GM18499 (cell line): ENCODE data around the gene RBM48.
"Not testable (repeated sequence)": the region's sequence is repeated elsewhere in the genome, so short reads cannot be mapped to it uniquely, and the experiment has no call there.

Source experiments
- ATAC-seq: cut with Tn5 transposase; IDR thresholded peaks from one replicate; pipeline ENCODE4 v1.9.1; 2021; ENCODE audit warnings: moderate number of reproducible peaks; ENCODE audit not compliant: insufficient read depth, unreplicated experiment

Gene RBM48

GRCh38 chr7:92543542-92543941 lies 14.9 kb downstream of the RBM48 start:
- not testable (repeated sequence) for ATAC-seq

- ATAC-seq = not testable (repeated sequence)
These were observed 16.5 kb downstream of the RBM48 start for GRCh38 chr7:92545116-92545515.

- ATAC-seq = no peak
These were observed 18.4 kb downstream of the RBM48 start for GRCh38 chr7:92546856-92547497.

- ATAC-seq = no peak
These were observed 19.0 kb downstream of the RBM48 start for GRCh38 chr7:92547579-92547978.

- ATAC-seq = no peak
These were observed 21.6 kb downstream of the RBM48 start for GRCh38 chr7:92550194-92550593.

GRCh38 chr7:92557249-92557648 lies 28.7 kb downstream of the RBM48 start:
- ATAC-seq = no peak

GRCh38 chr7:92557808-92558362 lies 29.3 kb downstream of the RBM48 start:
- no peak for ATAC-seq

- no peak for ATAC-seq
These were observed 32.0 kb downstream of the RBM48 start for GRCh38 chr7:92560602-92561001.

- no peak for ATAC-seq
These were observed 34.8 kb downstream of the RBM48 start for GRCh38 chr7:92563345-92563744.

GRCh38 chr7:92567460-92567859 lies 38.9 kb downstream of the RBM48 start:
- no peak for ATAC-seq

GRCh38 chr7:92569137-92569536 lies 40.5 kb downstream of the RBM48 start:
- ATAC-seq = no peak

GRCh38 chr7:92576296-92576695 lies 47.7 kb downstream of the RBM48 start:
- no peak for ATAC-seq

GRCh38 chr7:92582948-92583347 lies 54.4 kb downstream of the RBM48 start:
- ATAC-seq = no peak

- no peak for ATAC-seq
These were observed 56.4 kb downstream of the RBM48 start for GRCh38 chr7:92584953-92585352.

- ATAC-seq = no peak
These were observed 57.8 kb downstream of the RBM48 start for GRCh38 chr7:92586403-92586802.

GRCh38 chr7:92586841-92587240 lies 58.2 kb downstream of the RBM48 start:
- no peak for ATAC-seq
